Nephron (organoid): ENCODE results near the gene HECW1.

Experiments
- H3K27ac Mint-ChIP-seq, 3 experiments: 2 replicates each; pipeline ENCODE4 v1.8.0; 2020; ENCODE audit warnings: mixed read lengths in 3 of 3, mild to moderate bottlenecking in 2 of 3, moderate library complexity in 1 of 3
- H3K27me3 Mint-ChIP-seq: 2 replicates; pipeline ENCODE4 v1.8.0; 2021; ENCODE audit warnings: low read depth, mild to moderate bottlenecking, moderate library complexity, mixed read lengths
- H3K36me3 Mint-ChIP-seq: 2 replicates; pipeline ENCODE4 v1.8.0; 2020; ENCODE audit warnings: low read depth, mixed read lengths
- H3K4me1 Mint-ChIP-seq: 2 replicates; pipeline ENCODE4 v1.8.0; 2020; ENCODE audit warnings: mixed read lengths
- H3K4me3 Mint-ChIP-seq, 3 experiments: 2 replicates each; pipeline ENCODE4 v1.8.0; 2020; ENCODE audit warnings: mild to moderate bottlenecking in 3 of 3, mixed read lengths in 3 of 3, moderate library complexity in 2 of 3
- H3K9me3 Mint-ChIP-seq: 2 replicates; pipeline ENCODE4 v1.8.0; 2020; ENCODE audit warnings: mixed read lengths
- CTCF ChIP-seq, 3 experiments: fragments of 200-600 bp; sonication (generic); IDR thresholded peaks; one replicate each; pipeline ENCODE4 v1.5.0; 2021; ENCODE audit warnings: antibody characterized with exemption in 3 of 3; ENCODE audit not compliant: unreplicated experiment in 3 of 3

HECW1 gene

DNA sequence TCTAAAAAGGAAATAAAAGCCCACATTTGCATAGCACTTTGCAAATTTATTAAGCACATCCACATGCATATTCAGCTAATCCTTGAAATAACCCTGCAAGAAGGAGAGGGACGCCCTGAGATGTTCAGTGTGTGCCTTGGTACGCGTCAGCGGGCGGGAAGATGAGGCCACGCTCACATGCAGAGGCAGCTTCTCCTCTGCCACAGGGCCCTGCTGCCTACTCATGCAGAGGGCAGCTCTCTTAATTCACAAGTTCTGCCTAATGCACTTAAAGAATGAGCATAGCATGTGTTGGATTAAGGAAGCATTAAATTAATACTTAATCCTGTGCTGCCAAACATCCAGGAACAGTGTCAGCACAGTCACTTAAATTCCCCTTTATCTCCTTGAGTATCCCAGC, 132.3 kb downstream of the HECW1 start:
- TF ChIP-seq CTCF (IDR thresholded peaks at IDR 0.05; ENCODE audit: unreplicated experiment in 3 of 3), result no peak
- no peak overlapping the region for H3K27ac Mint-ChIP-seq

GRCh38 chr7:43247757-43248156, 135.3 kb downstream of the HECW1 start:
- no peaks in the 10 kb centered on the region for H3K36me3 Mint-ChIP-seq

More for the DNA sequence above, 132.3 kb downstream of the HECW1 start:
- Mint-ChIP-seq H3K27me3 (peaks cover 22% of the 10 kb centered on the region), H3K36me3 (no peaks in the 10 kb centered on the region), H3K9me3 (no peaks in the 10 kb centered on the region), H3K4me3 (no peak overlapping the region), H3K4me1 (no peaks in the 10 kb centered on the region)

GRCh38 chr7:43248553-43248952, 136.1 kb downstream of the HECW1 start:
- Mint-ChIP-seq H3K36me3 (no peaks in the 10 kb centered on the region), H3K4me1 (no peaks in the 10 kb centered on the region), H3K9me3 (no peaks in the 10 kb centered on the region), H3K4me3 (no peak overlapping the region), H3K27ac (no peak overlapping the region), H3K27me3 (peaks cover 18% of the 10 kb centered on the region)
- TF ChIP-seq CTCF (IDR thresholded peaks at IDR 0.05; ENCODE audit: unreplicated experiment in 3 of 3), result no peak

More at GRCh38 chr7:43247757-43248156, 135.3 kb downstream of the HECW1 start:
- Mint-ChIP-seq H3K27ac (no peak overlapping the region), H3K4me1 (no peaks in the 10 kb centered on the region), H3K4me3 (no peak overlapping the region), H3K27me3 (peaks cover 18% of the 10 kb centered on the region), H3K9me3 (no peaks in the 10 kb centered on the region)
- no peak for TF ChIP-seq CTCF (IDR thresholded peaks at IDR 0.05; ENCODE audit: unreplicated experiment in 3 of 3)

GRCh38 chr7:43248961-43249822, 136.7 kb downstream of the HECW1 start:
- no peaks in the 10 kb centered on the region for H3K36me3 Mint-ChIP-seq
- peaks cover 18% of the 10 kb centered on the region for H3K27me3 Mint-ChIP-seq
- no peaks in the 10 kb centered on the region for H3K4me1 Mint-ChIP-seq
- no peak for TF ChIP-seq CTCF (IDR thresholded peaks at IDR 0.05; ENCODE audit: unreplicated experiment in 3 of 3)
- H3K4me3 Mint-ChIP-seq, result no peak overlapping the region
- H3K9me3 Mint-ChIP-seq, result no peaks in the 10 kb centered on the region
- peak overlapping the region in 1 of 3 experiments; percentile 12 for H3K27ac Mint-ChIP-seq

GRCh38 chr7:43249823-43250145, 137.3 kb downstream of the HECW1 start:
- H3K4me3 Mint-ChIP-seq, result no peak overlapping the region
- no peak for TF ChIP-seq CTCF (IDR thresholded peaks at IDR 0.05; ENCODE audit: unreplicated experiment in 3 of 3)
- H3K9me3 Mint-ChIP-seq, result no peaks in the 10 kb centered on the region
- peak overlapping the region in 1 of 3 experiments; percentile 32 for H3K27ac Mint-ChIP-seq
- H3K27me3 Mint-ChIP-seq, result peaks cover 18% of the 10 kb centered on the region
- H3K36me3 Mint-ChIP-seq, result no peaks in the 10 kb centered on the region
- no peaks in the 10 kb centered on the region for H3K4me1 Mint-ChIP-seq
